IMR-90 (cell line): ENCODE measurements around the gene ACOX2. TPM values are rescaled to one million over a fixed set of nuclear protein-coding genes. Genes with fewer than 3 reads are reported as not detected.

Experiments
- ATAC-seq: fragments of 200-7000 bp; cut with Tn5 transposase; 2 replicates; pipeline ENCODE4 v1.9.1; 2020; ENCODE audit warnings: low read depth, mild to moderate bottlenecking, moderate library complexity
- BruUV-seq: library from RNA; stranded (reverse); fragments of 400-500 nt; replicated peaks from 2 replicates; lab custom pipeline; 2021; lab: Mats Ljungman, UMichigan
- CTCF ChIA-PET: fragments of 300-600 bp; formaldehyde crosslinking; extraction: SDS; loops from one replicate; lab custom pipeline; 2021; ENCODE audit warnings: antibody characterized with exemption; lab: Yijun Ruan, JAX
- POLR2A ChIA-PET: fragments of 300-600 bp; sonication (Branson Sonifier 250); formaldehyde crosslinking; loops from one replicate; lab custom pipeline; 2022; ENCODE audit warnings: antibody characterized with exemption; ENCODE audit not compliant: unreplicated experiment; lab: Charles Lee
- DNase-seq: peaks from one replicate; pipeline ENCODE4 v3.0.0; 2013
- H2AFZ ChIP-seq: replicated peaks from 2 replicates; pipeline ENCODE3; 2013; ENCODE audit warnings: low read length, mild to moderate bottlenecking; ENCODE audit not compliant: poor library complexity
- H2AK5ac ChIP-seq: 2 replicates; pipeline ENCODE4 v1.6.1; 2013; ENCODE audit warnings: low read depth, low read length, inconsistent platforms
- H2AK9ac ChIP-seq: replicated peaks from 2 replicates; pipeline ENCODE3; 2013; ENCODE audit warnings: mild to moderate bottlenecking, low read depth, low read length, moderate library complexity; ENCODE audit not compliant: poor library complexity
- H2BK120ac ChIP-seq: 2 replicates; pipeline ENCODE4 v1.6.1; 2013; ENCODE audit warnings: low read depth, low read length, inconsistent platforms
- H2BK15ac ChIP-seq: 3 replicates; pipeline ENCODE4 v1.6.1; 2013; ENCODE audit warnings: low read depth, low read length, inconsistent platforms
- H2BK20ac ChIP-seq: 2 replicates; pipeline ENCODE4 v1.6.1; 2013; ENCODE audit warnings: low read depth, mild to moderate bottlenecking, inconsistent platforms, low read length, moderate library complexity
- H2BK5ac ChIP-seq: 2 replicates; pipeline ENCODE4 v1.6.1; 2013; ENCODE audit warnings: mild to moderate bottlenecking, low read depth, low read length, inconsistent platforms; ENCODE audit not compliant: poor library complexity, severe bottlenecking
- H3K14ac ChIP-seq: replicated peaks from 2 replicates; pipeline ENCODE4 v1.6.1; 2013; ENCODE audit warnings: low read depth, low read length, inconsistent platforms
- H3K18ac ChIP-seq: 2 replicates; pipeline ENCODE4 v1.6.1; 2013; ENCODE audit warnings: low read depth, low read length, control low read depth
- H3K23ac ChIP-seq: 2 replicates; pipeline ENCODE4 v1.6.1; 2013; ENCODE audit warnings: low read depth, low read length, inconsistent platforms
- H3K27ac ChIP-seq: 2 replicates; pipeline ENCODE4 v1.5.1; 2013; ENCODE audit warnings: mild to moderate bottlenecking, control low read depth, low read length; ENCODE audit not compliant: insufficient read depth
- H3K27me3 ChIP-seq: 2 replicates; pipeline ENCODE4 v1.6.1; 2013; ENCODE audit warnings: low read length; ENCODE audit not compliant: control insufficient read depth, insufficient read depth
- H3K36me3 ChIP-seq: 2 replicates; pipeline ENCODE4 v1.6.1; 2013; ENCODE audit warnings: low read length, mixed read lengths; ENCODE audit not compliant: control insufficient read depth, insufficient read depth
- H3K4ac ChIP-seq: 2 replicates; pipeline ENCODE4 v1.6.1; 2013; ENCODE audit warnings: low read depth, low read length, inconsistent platforms
- H3K4me1 ChIP-seq: 2 replicates; pipeline ENCODE4 v1.6.1; 2013; ENCODE audit warnings: low read length, mixed read lengths; ENCODE audit not compliant: control insufficient read depth, insufficient read depth
- H3K4me2 ChIP-seq: 2 replicates; pipeline ENCODE4 v1.6.1; 2013; ENCODE audit warnings: low read depth, mild to moderate bottlenecking, control low read depth, low read length, moderate library complexity
- H3K4me3 ChIP-seq: 2 replicates; pipeline ENCODE4 v1.5.1; 2013; ENCODE audit warnings: low read depth, mild to moderate bottlenecking, control low read depth, low read length, moderate library complexity; ENCODE audit not compliant: insufficient read depth
- H3K56ac ChIP-seq: 2 replicates; pipeline ENCODE4 v1.6.1; 2013; ENCODE audit warnings: low read length, inconsistent platforms; ENCODE audit not compliant: insufficient read depth; ENCODE audit errors: extremely low read depth
- H3K79me1 ChIP-seq, 2 experiments: 2 replicates each; pipeline ENCODE4 v1.6.1; 2013; ENCODE audit warnings: low read length in 2 of 2, inconsistent platforms in 1 of 2, low read depth in 1 of 2
- H3K9ac ChIP-seq: 2 replicates; pipeline ENCODE4 v1.6.1; 2013; ENCODE audit warnings: low read depth, low read length, control low read depth
- H3K9me1 ChIP-seq: 2 replicates; pipeline ENCODE4 v1.6.1; 2013; ENCODE audit warnings: low read length, inconsistent platforms; ENCODE audit not compliant: insufficient read depth
- H3K9me3 ChIP-seq: 2 replicates; pipeline ENCODE4 v1.6.1; 2013; ENCODE audit warnings: low read length; ENCODE audit not compliant: control insufficient read depth, insufficient read depth
- H4K20me1 ChIP-seq: 2 replicates; pipeline ENCODE4 v1.6.1; 2013; ENCODE audit warnings: low read length, inconsistent platforms; ENCODE audit not compliant: insufficient read depth
- H4K5ac ChIP-seq: 2 replicates; pipeline ENCODE4 v1.6.1; 2013; ENCODE audit warnings: mild to moderate bottlenecking, low read depth, low read length, control low read depth
- H4K8ac ChIP-seq, 2 experiments: 2 replicates each; pipeline ENCODE4 v1.6.1; 2013; ENCODE audit warnings: low read depth in 2 of 2, low read length in 2 of 2, control low read depth in 1 of 2, inconsistent platforms in 1 of 2
- H4K91ac ChIP-seq: 2 replicates; pipeline ENCODE4 v1.6.1; 2013; ENCODE audit warnings: low read depth, low read length, inconsistent platforms; ENCODE audit not compliant: insufficient read depth
- CHD1 ChIP-seq: IDR thresholded peaks from 2 replicates; pipeline ENCODE4 v1.6.1; 2012; ENCODE audit warnings: low read depth, low read length, improper control_type of control experiment
- ELK1 ChIP-seq: fragments of 150-350 bp; IDR thresholded peaks from 2 replicates; pipeline ENCODE4 v1.6.1; 2016; ENCODE audit warnings: low read depth, mild to moderate bottlenecking, low read length, moderate library complexity, borderline replicate concordance
- MAZ ChIP-seq: IDR thresholded peaks from 2 replicates; pipeline ENCODE4 v1.6.1; 2012; ENCODE audit warnings: low read depth, mild to moderate bottlenecking, low read length, improper control_type of control experiment, moderate library complexity, borderline replicate concordance
- POLR2A ChIP-seq: IDR thresholded peaks from 2 replicates; pipeline ENCODE4 v1.6.1; 2012; ENCODE audit warnings: mild to moderate bottlenecking, low read depth, low read length
- RFX5 ChIP-seq: IDR thresholded peaks from 2 replicates; pipeline ENCODE4 v1.8.0; 2012; ENCODE audit warnings: low read depth, mild to moderate bottlenecking, low read length, moderate library complexity
- SMC3 ChIP-seq: fragments of 150-350 bp; IDR thresholded peaks from 2 replicates; pipeline ENCODE4 v1.6.1; 2016; ENCODE audit warnings: low read depth, mild to moderate bottlenecking, antibody characterized with exemption, low read length, moderate library complexity
- WGBS, 2 experiments: methylation state at CpG; one replicate each; pipeline versions ENCODE4 v1.1.5 to v1.1.7; 2013; ENCODE audit warnings: missing lambda C conversion rate in 2 of 2; ENCODE audit not compliant: insufficient read length in 1 of 2; ENCODE audit errors: extremely low coverage in 2 of 2; 5-methylcytosine and 5-hydroxymethylcytosine counted together
- dilution Hi-C: fragments of 300-500 bp; cut with HindIII; formaldehyde crosslinking; loops from one replicate; pipeline ENCODE4 v1.14.3; 2018; ENCODE audit warnings: low sequenced_read_pairs; ENCODE audit not compliant: unreplicated experiment
- in situ Hi-C: fragments of 300-500 bp; cut with MboI; formaldehyde crosslinking; loops from 3 replicates; pipeline ENCODE4 v1.14.3; 2019; ENCODE audit warnings: low sequenced_read_pairs, inconsistent platforms, mixed read lengths
- intact Hi-C: fragments of 100-400 bp; cut with micrococcal nuclease; formaldehyde crosslinking; loops from 2 replicates; pipeline ENCODE4 v1.10.0; 2022
- polyA plus RNA-seq, 3 experiments: library from polyadenylated mRNA; depleted of rRNA; stranded (reverse); fragments of >200 nt; gene quantifications; 2 replicates each; pipeline ENCODE4 v1.2.3, GENCODE V29; 2012; ENCODE audit warnings: low replicate concordance in 1 of 3
- total RNA-seq: library from RNA; depleted of rRNA; stranded (reverse); fragments of >200 nt; gene quantifications from 2 replicates; pipeline ENCODE4 v1.2.3, GENCODE V29; 2012

The ACOX2 gene
- total and polyA plus RNA-seq, 2 of the 4 experiments (the other 2 are of a cell fraction) = 15.6 to 32.9 TPM

GRCh38 chr3:58496206-58496857 is 40.7 kb downstream of the ACOX2 start:
- ChIA-PET POLR2A (no interaction called here), CTCF (no interaction called here)
- BruUV-seq = no TSS peak
- no peak overlapping the region for H4K91ac ChIP-seq
- no peak overlapping the region for H3K56ac ChIP-seq
- H3K18ac ChIP-seq = no peak overlapping the region
- no peak for DNase-seq
- H4K8ac ChIP-seq = no peak overlapping the region
- no peak overlapping the region for H3K9ac ChIP-seq
- H4K20me1 ChIP-seq = peaks cover 15% of the 10 kb centered on the region; the same call in 1 of the 2 replicates
- peaks cover 8% of the 10 kb centered on the region for H3K36me3 ChIP-seq
- H4K5ac ChIP-seq = no peak overlapping the region
- in situ Hi-C loops = loop anchor here (10.0 kb wide), 1 partner anchor 172 kb away; no protein-coding TSS in a partner anchor
- no peaks in the 10 kb centered on the region for H3K9me3 ChIP-seq
- H2AK5ac ChIP-seq = no peak overlapping the region
- H2BK5ac ChIP-seq = no peak overlapping the region
- H3K79me1 ChIP-seq = peaks cover 26 to 62% of the 10 kb centered on the region in 2 experiments
- peaks cover 5% of the 10 kb centered on the region for H3K9me1 ChIP-seq
- intact Hi-C loops = no loop called here
- dilution Hi-C loops = no loop called here
- no peak overlapping the region for H2BK15ac ChIP-seq
- H3K27ac ChIP-seq = no peak overlapping the region
- no peaks in the 10 kb centered on the region for H3K27me3 ChIP-seq
- H3K23ac ChIP-seq = no peak overlapping the region
- no peak overlapping the region for H3K4me3 ChIP-seq
- H2AFZ ChIP-seq = no peak overlapping the region
- no peak overlapping the region for H2AK9ac ChIP-seq
- no peak overlapping the region for H2BK120ac ChIP-seq
- TF ChIP-seq ELK1 (no peak), MAZ (no peak), RFX5 (no peak), SMC3 (no peak), POLR2A (no peak), CHD1 (no peak)
- no peak for ATAC-seq
- no CpG with 5 or more reads among the region's 5 CpGs for WGBS, 2 experiments
- no peak overlapping the region for H3K14ac ChIP-seq
- H3K4ac ChIP-seq = no peak overlapping the region
- H2BK20ac ChIP-seq = no peak overlapping the region
- H3K4me2 ChIP-seq = no peak overlapping the region
- H3K4me1 ChIP-seq = peaks cover 5% of the 10 kb centered on the region; the same call in 1 of the 2 replicates
